Uterus (tissue), 4 donors: Measurements from ENCODE around the gene ASAH2B. TPM values are rescaled to one million over a fixed set of nuclear protein-coding genes. Genes with fewer than 3 reads are reported as not detected.

Experiments used
- DNase-seq, 2 donors: peaks; one replicate each; pipeline ENCODE4 v3.0.0-alpha.2; 2019 to 2020
- H3K27ac ChIP-seq, 2 donors: fragments of 200-600 bp; sonication (generic); 1 replicate in 1 of 2; 2 replicates in 1 of 2; pipeline ENCODE4 v1.5.1; 2016 to 2018
- H3K27me3 ChIP-seq, 2 donors: fragments of 200-600 bp; sonication (generic); one replicate each; pipeline ENCODE4 v1.5.1; 2018 to 2019; ENCODE audit warnings: control low read depth in 1 of 2
- H3K36me3 ChIP-seq, 2 donors: fragments of 200-600 bp; sonication (generic); one replicate each; pipeline ENCODE4 v1.5.1; 2019; ENCODE audit warnings: control low read depth in 1 of 2
- H3K4me1 ChIP-seq, 2 donors: fragments of 200-600 bp; sonication (generic); one replicate each; pipeline ENCODE4 v1.5.1; 2018 to 2019; ENCODE audit warnings: control low read depth in 1 of 2
- H3K4me3 ChIP-seq, 2 donors: fragments of 200-600 bp; sonication (generic); 1 replicate in 1 of 2; 2 replicates in 1 of 2; pipeline ENCODE4 v1.5.1; 2018 to 2019; ENCODE audit warnings: mild to moderate bottlenecking in 1 of 2
- H3K9me3 ChIP-seq, 2 donors: fragments of 200-600 bp; sonication (generic); one replicate each; pipeline ENCODE4 v1.5.1; 2019; ENCODE audit warnings: control low read depth in 1 of 2
- POLR2A ChIP-seq, 2 donors: fragments of 450-650 bp; IDR thresholded peaks; one replicate each; pipeline ENCODE4 v1.6.1; 2016; ENCODE audit warnings: antibody characterized with exemption in 2 of 2, mild to moderate bottlenecking in 1 of 2, moderate library complexity in 1 of 2
- intact Hi-C: fragments of 100-400 bp; cut with DNase I; formaldehyde crosslinking; loops from one replicate; pipeline ENCODE4 v1.15.1; 2023; ENCODE audit warnings: low total_unique reads
- total RNA-seq, 4 donors: library from RNA; depleted of rRNA in 3 of 4; stranded (reverse); fragments of >200 nt in 3 of 4; gene quantifications; one replicate each; pipeline versions ENCODE4 v1.1.0 to v1.2.4, GENCODE V29; 2014 to 2023
- TF ChIP-seq, protein P1 (sequence below), 4 experiments: fragments of 200-600 bp in 2 of 4; fragments of 450-650 bp in 2 of 4; sonication (generic) in 2 of 4; IDR thresholded peaks; one replicate each; pipeline ENCODE4 v1.5.1; 2016 to 2019; ENCODE audit warnings: antibody characterized with exemption in 4 of 4, mild to moderate bottlenecking in 2 of 4, moderate library complexity in 1 of 4
- donor health status: DM: yes; HTN: yes; CAD: no.

The ASAH2B gene
- total RNA-seq, 4 donors from 2014 or later: under 0.01 to 9.0 (median 1.7) TPM

DNA sequence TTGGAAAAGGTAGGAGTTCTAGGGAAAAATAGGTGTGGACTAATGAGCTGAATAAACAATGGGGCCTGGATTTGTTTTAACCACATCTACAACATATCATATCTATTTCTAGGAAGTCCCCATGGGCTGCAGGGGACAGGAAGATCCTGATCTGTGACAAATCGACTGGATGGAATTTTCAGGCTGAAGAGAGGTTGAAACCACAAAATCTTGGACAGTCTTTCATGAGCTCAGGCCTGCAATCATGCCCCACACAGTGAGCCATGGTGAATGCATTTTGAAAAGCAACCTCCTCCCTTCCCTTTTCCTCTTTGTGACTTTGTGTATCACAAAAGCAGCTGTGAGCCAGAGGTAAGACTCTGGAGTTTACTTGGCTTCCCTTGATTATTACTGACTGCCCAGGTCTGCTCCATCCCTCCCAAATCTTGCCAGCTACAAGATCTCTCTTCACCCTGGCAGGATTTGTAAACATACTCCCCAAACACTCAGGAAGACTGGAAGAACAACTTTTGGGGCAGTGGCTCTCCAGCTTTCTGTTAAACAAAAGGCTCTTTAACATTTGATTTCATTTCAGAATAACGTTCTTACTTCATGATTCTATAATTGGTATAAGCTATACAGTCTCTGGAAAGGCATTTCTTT, 66.4 kb downstream of the ASAH2B start:
- Histone ChIP-seq H3K36me3 (no peaks in the 10 kb centered on the region), H3K4me1 (no peaks in the 10 kb centered on the region), H3K27me3 (no peaks in the 10 kb centered on the region), H3K27ac (no peak overlapping the region), H3K9me3 (no peaks in the 10 kb centered on the region), H3K4me3 (no peak overlapping the region)
- no peak for DNase-seq
- TF ChIP-seq, protein P1, sequence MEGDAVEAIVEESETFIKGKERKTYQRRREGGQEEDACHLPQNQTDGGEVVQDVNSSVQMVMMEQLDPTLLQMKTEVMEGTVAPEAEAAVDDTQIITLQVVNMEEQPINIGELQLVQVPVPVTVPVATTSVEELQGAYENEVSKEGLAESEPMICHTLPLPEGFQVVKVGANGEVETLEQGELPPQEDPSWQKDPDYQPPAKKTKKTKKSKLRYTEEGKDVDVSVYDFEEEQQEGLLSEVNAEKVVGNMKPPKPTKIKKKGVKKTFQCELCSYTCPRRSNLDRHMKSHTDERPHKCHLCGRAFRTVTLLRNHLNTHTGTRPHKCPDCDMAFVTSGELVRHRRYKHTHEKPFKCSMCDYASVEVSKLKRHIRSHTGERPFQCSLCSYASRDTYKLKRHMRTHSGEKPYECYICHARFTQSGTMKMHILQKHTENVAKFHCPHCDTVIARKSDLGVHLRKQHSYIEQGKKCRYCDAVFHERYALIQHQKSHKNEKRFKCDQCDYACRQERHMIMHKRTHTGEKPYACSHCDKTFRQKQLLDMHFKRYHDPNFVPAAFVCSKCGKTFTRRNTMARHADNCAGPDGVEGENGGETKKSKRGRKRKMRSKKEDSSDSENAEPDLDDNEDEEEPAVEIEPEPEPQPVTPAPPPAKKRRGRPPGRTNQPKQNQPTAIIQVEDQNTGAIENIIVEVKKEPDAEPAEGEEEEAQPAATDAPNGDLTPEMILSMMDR (IDR thresholded peaks at IDR 0.05): no peak
- TF ChIP-seq POLR2A (IDR thresholded peaks at IDR 0.05): no peak
- intact Hi-C loops: no loop called here

DNA sequence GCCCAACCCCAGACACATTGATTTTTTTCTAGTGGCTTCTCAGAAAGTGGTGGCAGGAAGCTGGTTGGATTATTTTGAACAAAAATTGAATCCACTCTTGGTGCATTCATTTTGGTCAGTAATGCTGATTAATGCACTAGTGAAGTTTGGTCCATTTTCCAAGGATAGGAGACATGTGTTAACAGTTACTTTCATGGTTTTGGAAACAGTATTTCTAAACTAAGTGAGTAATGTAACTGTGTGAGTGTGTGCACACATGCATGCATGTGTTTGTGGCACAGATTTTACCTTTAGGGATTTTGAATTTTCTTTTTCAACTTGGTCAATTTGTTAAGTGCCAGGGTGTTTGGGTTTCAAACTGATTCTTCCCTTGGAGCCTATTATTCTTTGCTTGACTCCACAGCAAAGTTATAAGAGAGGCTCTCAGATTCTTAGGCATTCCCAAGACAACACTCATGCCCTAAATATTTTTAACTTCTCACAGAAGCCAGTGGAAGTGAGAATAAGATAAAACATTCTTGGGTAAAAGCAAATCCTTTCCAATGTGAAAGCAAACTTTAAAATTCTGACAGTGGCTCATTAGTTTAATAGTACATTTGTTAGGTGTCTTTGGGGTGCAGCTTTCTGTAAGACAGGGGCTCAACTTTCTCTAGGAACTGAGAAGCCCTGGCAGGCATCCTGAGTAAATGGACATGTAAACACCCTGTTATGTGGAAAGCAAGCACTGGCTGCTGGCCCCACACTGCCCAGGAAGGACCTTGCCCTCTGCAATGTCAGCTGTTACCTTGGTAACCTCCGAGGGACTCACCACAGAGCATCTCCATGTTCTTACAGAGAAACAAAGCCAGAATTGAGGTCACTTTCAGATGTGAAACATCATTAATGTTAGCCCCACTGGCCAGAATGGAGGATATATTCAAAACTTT, 68.4 kb downstream of the ASAH2B start:
- intact Hi-C loops: no loop called here
- no peak for DNase-seq
- Histone ChIP-seq H3K27me3 (no peaks in the 10 kb centered on the region), H3K27ac (no peak overlapping the region), H3K4me1 (no peaks in the 10 kb centered on the region), H3K4me3 (no peak overlapping the region), H3K9me3 (no peaks in the 10 kb centered on the region), H3K36me3 (no peaks in the 10 kb centered on the region)
- TF ChIP-seq POLR2A (IDR thresholded peaks at IDR 0.05): no peak
- TF ChIP-seq, protein P1 (IDR thresholded peaks at IDR 0.05): no peak

Other genes with a start within 250 kb of the ASAH2B start
- gene SGMS1, start 116.0 kb upstream of the ASAH2B start, total RNA-seq: 100 to 1,000 TPM in 1 of 4 donors, 10 to 100 TPM in 3; 38.0 to 102 (median 57.7) TPM
- gene A1CF, start 145.7 kb downstream of the ASAH2B start, total RNA-seq: under 1 TPM in 1 of 4 donors, not detected in 3; under 0.01 TPM